Femur (tissue), 1 donor: ENCODE measurements around the gene EXOC3L4.
A peak's percentile ranks its signal among the peaks of the same experiment; 100 is the strongest.

Source experiments
- DNase-seq: peaks from one replicate; pipeline ENCODE4 v3.0.0-alpha.2; 2017

The EXOC3L4 gene

DNA sequence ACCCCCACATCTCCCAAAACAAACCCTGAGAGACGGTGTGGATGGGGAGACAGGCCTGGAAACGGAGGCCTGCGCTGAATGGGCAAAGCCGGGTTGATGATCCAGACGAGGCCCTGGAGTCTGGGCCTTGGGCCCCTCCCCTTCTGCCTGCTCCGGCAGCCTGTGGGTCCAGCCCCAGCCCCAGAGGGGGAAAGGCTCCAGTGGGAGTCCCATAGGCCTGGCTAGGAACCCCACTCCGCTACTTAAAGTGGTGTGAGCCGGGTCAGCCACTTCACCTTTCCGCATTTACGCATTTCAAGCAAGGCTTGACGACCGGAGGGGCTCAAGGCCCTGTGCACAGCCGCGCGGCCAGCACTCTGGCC, 28.0 kb downstream of the EXOC3L4 start:
- no peak for DNase-seq

- peak; percentile 76 for DNase-seq
Measured at GRCh38 chr14:103122947-103123633, 28.6 kb downstream of the EXOC3L4 start, which contains the start of gene TNFAIP2. TNFAIP2 (plus strand) TSS chr14:103123461; CDS start chr14:103126458, 2,997 bp downstream.

DNA sequence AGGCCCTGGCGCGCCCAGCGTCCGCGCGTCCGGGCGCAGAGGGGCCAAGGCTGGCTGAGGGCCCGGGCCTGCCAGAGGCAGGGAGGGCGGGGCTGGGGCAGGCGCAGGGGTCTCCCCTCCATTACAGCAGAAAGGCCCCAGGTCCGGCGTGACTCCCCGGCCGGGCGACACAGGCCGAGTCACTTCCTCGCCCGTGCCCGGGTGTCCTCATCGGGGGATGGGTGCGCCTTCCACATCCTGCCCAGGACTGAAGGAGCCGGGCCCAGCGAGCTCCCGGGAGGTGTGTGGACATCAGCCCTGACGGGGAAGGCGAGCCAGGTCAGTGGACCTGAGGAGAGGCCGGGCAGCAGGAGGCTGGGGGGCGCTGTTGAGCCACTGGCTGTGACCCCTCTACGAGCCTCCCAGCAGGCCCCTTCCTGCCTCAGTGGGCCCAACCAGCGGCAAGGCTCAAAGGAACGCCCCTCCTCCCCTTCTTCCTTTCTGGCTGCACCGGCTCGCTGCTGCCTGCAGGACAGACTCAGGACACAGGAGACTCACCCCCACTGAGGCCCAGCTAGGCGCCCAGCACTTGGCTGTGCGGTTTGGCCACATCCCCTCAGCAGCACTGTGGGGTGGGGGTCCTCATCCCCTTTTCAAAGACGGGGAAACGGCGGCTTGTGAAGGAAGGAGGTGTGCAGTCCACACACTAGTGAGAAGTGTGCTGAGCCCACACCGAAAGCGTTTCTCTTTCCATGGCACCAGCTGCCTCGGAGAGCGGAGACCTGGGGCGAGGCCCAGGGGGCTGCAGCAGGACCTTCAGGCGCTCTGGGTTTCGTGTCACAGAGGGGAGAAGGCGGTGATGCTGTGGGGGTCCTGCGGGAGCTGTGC, 29.3 kb downstream of the EXOC3L4 start:
- no peak for DNase-seq

GRCh38 chr14:103124501-103125001, 30.0 kb downstream of the EXOC3L4 start:
- no peak for DNase-seq

DNA sequence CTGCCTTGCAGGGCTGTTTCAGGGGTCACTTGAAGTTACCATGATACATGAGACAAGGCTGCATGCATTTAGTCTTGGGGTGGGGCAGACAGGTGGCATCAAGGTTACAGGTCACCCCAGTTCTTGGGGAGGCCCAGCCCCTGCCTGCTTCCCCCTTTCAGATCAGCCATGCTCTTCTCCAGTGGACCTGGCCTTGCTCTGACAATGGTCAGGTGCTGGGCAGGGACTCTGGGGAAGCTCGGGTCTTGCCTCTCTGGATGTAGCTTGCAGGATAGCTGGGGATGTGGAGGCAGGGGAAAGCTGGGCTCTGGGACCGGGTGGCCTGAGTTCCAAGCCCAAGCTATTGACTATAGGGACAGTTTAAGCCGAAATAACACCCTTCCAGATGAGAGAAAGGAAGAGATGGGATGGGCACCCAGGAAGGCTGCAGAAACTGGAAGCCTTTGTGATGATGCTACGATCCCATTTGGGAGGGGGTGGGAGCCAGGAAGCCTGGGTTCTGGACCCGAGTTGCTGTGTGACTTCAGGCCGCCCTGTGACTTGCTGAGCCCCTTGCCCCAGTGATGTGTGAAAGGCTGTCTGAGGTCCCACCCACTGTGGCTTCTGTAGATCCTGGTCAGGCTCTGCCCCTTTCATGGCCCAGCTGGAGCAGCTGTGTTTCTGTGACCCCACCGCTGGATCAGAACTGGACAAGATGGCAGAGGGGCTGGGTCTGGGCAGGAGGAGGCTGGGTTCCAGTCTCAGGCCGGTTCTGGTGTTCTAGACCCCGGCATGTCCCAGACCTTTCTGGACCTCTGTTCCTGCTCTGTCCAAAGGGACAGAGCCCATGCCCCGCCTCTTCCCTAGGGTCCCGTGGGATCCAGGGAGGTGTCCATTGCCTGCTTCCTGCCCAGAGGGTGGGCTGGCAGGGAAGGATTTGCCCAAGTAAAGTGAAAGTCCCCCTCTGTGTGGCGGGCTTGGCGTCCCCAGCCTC, 30.9 kb downstream of the EXOC3L4 start:
- DNase-seq: no peak

DNA sequence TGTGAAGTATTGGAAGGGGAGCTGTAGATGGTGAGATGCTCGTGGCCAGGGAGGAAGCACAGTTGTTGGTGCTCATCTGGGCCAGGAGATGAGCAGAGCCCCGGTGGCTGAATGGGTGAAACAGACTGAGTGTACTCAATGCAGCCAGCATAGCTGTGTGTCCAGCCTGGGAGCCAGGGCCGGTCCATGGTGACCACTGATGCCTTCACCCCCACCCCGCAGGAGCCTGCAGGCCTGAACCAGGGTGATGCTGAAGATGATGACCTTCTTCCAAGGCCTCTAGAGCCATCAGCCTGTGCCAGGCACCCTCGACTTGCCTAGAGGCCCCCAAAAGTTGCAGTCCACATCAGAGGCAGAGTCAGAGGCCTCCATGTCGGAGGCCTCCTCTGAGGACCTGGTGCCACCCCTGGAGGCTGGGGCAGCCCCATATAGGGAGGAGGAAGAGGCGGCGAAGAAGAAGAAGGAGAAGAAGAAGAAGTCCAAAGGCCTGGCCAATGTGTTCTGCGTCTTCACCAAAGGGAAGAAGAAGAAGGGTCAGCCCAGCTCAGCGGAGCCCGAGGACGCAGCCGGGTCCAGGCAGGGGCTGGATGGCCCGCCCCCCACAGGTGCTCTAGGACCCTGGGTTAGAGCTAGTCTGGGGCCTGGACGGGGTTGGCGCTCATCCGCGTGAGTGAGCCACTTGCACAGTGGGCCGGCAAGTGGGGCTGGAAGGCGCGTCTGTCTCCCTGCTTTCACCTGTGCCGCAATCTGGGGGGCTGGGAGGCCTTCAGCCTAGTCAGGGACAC, 31.8 kb downstream of the EXOC3L4 start:
- no peak for DNase-seq

GRCh38 chr14:103126873-103127304, 32.4 kb downstream of the EXOC3L4 start:
- DNase-seq: no peak

GRCh38 chr14:103127356-103127755, 32.8 kb downstream of the EXOC3L4 start:
- DNase-seq: no peak

DNA sequence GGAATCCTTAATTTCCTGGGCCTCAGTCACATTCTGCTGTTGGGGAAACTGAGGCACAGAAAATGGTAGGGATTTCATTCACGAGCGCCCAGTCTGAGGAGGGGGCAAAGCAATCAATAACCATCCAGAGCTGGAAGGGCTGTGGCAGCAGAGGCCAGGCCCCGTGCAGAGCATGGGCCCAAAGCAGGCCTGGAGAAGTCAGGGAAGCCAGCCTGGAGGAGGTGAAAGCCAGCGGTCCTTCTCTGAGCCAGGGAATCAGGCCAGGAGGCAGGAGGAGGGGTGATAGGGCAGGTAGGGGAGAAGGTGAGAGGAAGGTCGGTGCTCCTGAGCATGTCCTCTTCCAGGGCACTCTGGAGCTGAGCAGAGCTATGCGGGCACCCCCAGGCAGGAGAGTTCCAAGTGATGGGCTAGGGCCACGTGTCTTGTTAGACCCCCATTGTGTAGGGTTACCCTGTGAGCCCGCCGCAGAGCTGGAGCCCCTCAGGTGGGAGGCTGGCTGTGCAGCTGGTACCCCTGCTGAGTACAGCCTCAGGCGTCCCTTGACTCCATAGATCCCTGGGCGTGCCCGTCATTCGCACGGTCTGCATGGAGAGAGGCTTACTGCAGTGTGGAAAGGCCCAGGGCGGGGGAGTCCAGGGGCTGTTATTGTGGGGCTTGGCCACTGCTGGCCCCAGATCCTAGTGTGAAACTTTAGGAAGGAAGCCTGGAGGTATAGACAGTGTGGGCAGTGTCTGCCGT, 33.5 kb downstream of the EXOC3L4 start:
- DNase-seq: no peak

DNA sequence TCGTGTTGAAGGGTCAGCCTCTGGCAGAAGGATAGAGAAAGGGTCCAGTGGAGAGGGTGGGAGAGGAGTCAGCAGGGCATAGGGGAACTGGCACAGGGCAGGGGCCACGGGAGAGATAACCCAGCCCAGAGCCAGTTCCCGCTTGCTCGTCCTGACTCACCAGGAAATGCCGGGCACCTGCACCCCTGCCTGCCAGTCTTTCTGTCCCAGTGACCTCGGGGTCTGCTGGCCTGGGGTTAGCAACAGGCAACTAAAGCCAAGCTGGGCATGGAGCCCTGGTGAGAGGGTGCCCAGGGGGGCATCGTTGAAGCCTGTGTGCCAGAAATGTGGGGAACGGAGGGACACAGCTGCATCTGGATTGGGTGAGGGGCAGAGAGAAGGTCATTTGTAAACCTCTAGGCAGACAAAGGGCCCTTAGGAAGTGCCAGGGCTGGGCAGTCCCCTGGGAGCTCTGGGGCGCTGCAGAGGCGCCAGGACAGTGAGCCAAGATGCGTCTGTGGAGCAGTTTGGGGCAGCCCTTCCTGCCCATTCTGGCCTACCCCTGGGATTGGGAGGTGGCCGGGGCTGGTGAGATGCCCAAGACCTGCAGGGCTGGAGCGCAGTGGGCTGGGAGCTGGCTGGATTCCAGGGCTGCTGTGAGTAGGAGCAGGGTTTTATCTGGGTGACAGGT, 34.2 kb downstream of the EXOC3L4 start:
- peak; percentile 23 for DNase-seq

DNA sequence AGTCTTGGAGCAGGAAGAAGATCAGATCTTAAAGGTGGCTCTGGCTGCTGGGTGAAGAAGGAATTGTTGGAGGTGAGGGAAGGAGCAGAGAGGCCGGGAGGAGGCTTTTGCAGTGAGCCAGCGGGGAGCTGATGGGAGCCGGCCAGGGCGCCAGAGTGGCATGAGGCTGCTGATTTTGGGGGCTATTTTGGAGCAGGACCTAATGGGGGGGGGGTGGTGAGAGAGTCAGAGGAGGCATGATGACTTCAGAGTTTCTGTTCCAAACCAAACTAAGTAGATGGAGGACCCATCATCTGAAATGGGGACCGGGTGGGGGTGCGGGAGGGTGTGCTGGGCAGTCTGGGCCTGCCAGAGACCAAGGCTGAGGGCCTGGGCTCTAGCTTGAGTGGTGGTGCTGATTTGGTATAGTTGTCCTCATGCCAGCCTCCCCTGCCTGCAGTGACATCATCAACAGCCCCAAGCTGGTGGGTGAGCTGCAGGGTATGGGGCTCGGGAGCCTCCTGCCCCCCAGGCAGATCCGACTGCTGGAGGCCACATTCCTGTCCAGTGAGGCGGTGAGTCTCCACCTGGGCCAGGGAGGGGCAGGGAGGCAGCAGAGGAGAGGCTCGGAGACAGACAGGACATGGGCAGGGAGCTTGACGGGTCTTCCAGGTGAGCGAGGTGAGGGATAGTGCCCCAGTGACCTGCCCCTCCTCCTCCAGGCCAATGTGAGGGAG, 34.9 kb downstream of the EXOC3L4 start:
- no peak for DNase-seq

DNA sequence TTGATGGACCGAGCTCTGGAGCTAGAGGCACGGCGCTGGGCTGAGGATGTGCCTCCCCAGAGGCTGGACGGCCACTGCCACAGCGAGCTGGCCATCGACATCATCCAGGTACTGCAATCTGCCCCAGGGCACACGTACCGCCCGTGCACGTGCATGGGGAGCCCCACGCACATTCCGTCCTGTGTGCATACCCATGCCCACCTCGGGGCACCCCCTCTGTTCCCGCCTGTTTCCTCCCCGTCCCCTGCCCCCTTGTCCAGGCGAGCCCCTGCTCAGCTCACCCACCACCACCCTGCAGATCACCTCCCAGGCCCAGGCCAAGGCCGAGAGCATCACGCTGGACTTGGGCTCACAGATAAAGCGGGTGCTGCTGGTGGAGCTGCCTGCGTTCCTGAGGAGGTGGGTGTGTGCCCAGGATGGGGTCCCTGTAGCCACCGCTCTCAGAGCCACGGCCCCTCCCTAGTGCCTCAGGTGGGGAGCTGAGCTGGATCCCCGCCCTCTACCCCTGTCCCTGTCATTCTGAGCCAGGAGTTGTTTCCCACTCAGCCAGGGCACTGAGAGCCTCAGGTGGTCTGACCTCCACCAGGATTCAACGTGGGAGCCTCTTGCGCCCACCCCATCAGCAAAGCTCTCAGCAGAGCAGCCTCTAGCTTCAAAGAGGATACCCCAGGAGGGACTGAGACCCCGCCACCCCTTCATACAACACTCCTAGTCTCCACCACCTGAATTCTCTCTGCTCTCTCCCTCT, 35.7 kb downstream of the EXOC3L4 start:
- no peak for DNase-seq

DNA sequence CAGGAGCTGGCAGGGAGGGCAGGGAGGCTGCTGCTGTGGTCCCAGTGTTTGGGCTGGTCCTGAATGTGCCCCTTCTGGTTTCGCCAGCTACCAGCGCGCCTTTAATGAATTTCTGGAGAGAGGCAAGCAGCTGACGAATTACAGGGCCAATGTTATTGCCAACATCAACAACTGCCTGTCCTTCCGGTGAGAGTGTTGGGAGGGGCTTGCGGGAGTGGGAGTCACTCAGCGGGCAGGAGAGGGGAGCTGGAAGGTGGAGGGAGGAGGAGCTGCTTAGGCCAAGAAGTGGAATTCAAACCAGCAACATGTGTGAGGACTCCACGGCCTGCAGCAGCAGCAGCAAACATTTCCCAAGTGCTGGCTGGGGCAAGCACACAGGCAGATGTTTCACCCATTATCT, 36.4 kb downstream of the EXOC3L4 start:
- DNase-seq: peak; percentile 71

DNA sequence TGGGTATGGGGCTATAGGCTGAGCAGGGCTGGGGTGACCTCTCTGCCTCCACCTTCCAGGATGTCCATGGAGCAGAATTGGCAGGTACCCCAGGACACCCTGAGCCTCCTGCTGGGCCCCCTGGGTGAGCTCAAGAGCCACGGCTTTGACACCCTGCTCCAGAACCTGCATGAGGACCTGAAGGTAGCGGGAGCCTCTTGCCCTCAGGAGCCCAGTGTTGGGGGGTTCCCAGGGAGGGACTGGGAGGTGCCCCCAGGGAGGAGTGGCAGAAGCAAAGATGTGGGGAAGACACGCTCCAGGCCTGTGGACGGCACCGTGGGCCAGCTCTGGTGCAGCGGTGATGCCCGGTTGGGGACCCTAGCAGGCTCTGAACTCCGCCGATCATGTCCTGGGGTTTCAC, 37.1 kb downstream of the EXOC3L4 start:
- no peak for DNase-seq

GRCh38 chr14:103132381-103133209, 38.1 kb downstream of the EXOC3L4 start:
- DNase-seq: no peak

- no peak for DNase-seq
Measured at GRCh38 chr14:103133210-103134140, 39.0 kb downstream of the EXOC3L4 start.

- DNase-seq: no peak
Measured at GRCh38 chr14:103134405-103134804, 39.9 kb downstream of the EXOC3L4 start.
